ENCODE measurements around the gene CES3. TPM values are rescaled to one million over a fixed set of nuclear protein-coding genes. Genes with fewer than 3 reads are reported as not detected.
A peak's percentile ranks its signal among the peaks of the same experiment; 100 is the strongest.

CES3 gene
- total RNA-seq, 1 donor from 2014 or later = 0.12 TPM

- Mint-ChIP-seq H3K27me3 (ENCODE audit: low read depth) (peaks cover 17% of the 10 kb centered on the region), H3K27ac (ENCODE audit: unreplicated experiment) (no peak overlapping the region), H3K4me3 (ENCODE audit: unreplicated experiment) (no peak overlapping the region), H3K36me3 (ENCODE audit: low read depth) (no peaks in the 10 kb centered on the region), H3K9me3 (ENCODE audit: low read depth) (no peaks in the 10 kb centered on the region), H3K4me1 (ENCODE audit: low read depth) (peaks cover 15% of the 10 kb centered on the region)
- no peak for TF ChIP-seq CTCF (IDR thresholded peaks at IDR 0.05)
- DNase-seq (ENCODE audit: low spot score) = no peak
Measured at GRCh38 chr16:66919569-66920298, 41.3 kb upstream of the CES3 start.

- no peak for TF ChIP-seq CTCF (IDR thresholded peaks at IDR 0.05)
- Mint-ChIP-seq H3K9me3 (ENCODE audit: low read depth) (no peaks in the 10 kb centered on the region), H3K4me3 (ENCODE audit: unreplicated experiment) (no peak overlapping the region), H3K27ac (ENCODE audit: unreplicated experiment) (no peak overlapping the region), H3K27me3 (ENCODE audit: low read depth) (peaks cover 14% of the 10 kb centered on the region), H3K4me1 (ENCODE audit: low read depth) (peaks cover 16% of the 10 kb centered on the region), H3K36me3 (ENCODE audit: low read depth) (no peaks in the 10 kb centered on the region)
- no peak for DNase-seq (ENCODE audit: low spot score)
Measured at GRCh38 chr16:66920299-66920590, 40.8 kb upstream of the CES3 start.

- Mint-ChIP-seq H3K9me3 (ENCODE audit: low read depth) (no peaks in the 10 kb centered on the region), H3K27ac (ENCODE audit: unreplicated experiment) (no peak overlapping the region), H3K27me3 (ENCODE audit: low read depth) (peaks cover 15% of the 10 kb centered on the region), H3K4me1 (ENCODE audit: low read depth) (peaks cover 25% of the 10 kb centered on the region), H3K36me3 (ENCODE audit: low read depth) (no peaks in the 10 kb centered on the region), H3K4me3 (ENCODE audit: unreplicated experiment) (no peak overlapping the region)
- TF ChIP-seq CTCF (IDR thresholded peaks at IDR 0.05) = no peak
- DNase-seq (ENCODE audit: low spot score) = no peak
Measured at GRCh38 chr16:66920924-66921680, 40.0 kb upstream of the CES3 start.

GRCh38 chr16:66921729-66922450 is 39.2 kb upstream of the CES3 start:
- Mint-ChIP-seq H3K36me3 (ENCODE audit: low read depth) (no peaks in the 10 kb centered on the region), H3K27me3 (ENCODE audit: low read depth) (peaks cover 11% of the 10 kb centered on the region), H3K4me3 (ENCODE audit: unreplicated experiment) (no peak overlapping the region), H3K4me1 (ENCODE audit: low read depth) (peaks cover 33% of the 10 kb centered on the region), H3K27ac (ENCODE audit: unreplicated experiment) (no peak overlapping the region), H3K9me3 (ENCODE audit: low read depth) (no peaks in the 10 kb centered on the region)
- no peak for TF ChIP-seq CTCF (IDR thresholded peaks at IDR 0.05)
- DNase-seq (ENCODE audit: low spot score) = no peak

GRCh38 chr16:66923247-66923731 is 37.8 kb upstream of the CES3 start:
- H3K27me3 Mint-ChIP-seq (ENCODE audit: low read depth) = peaks cover 9% of the 10 kb centered on the region
- H3K9me3 Mint-ChIP-seq (ENCODE audit: low read depth) = no peaks in the 10 kb centered on the region
- no peak for DNase-seq (ENCODE audit: low spot score)
- H3K36me3 Mint-ChIP-seq (ENCODE audit: low read depth) = no peaks in the 10 kb centered on the region
- peak overlapping the region; percentile 58 for H3K4me3 Mint-ChIP-seq (ENCODE audit: unreplicated experiment)
- TF ChIP-seq CTCF (IDR thresholded peaks at IDR 0.05) = no peak
- H3K27ac Mint-ChIP-seq (ENCODE audit: unreplicated experiment) = peak overlapping the region; percentile 60
- peaks cover 47% of the 10 kb centered on the region for H3K4me1 Mint-ChIP-seq (ENCODE audit: low read depth)
